SK-N-SH (cell line): ENCODE measurements around the gene CD34. TPM values are rescaled to one million over a fixed set of nuclear protein-coding genes. Genes with fewer than 3 reads are reported as not detected.

Experiments used
- CTCF ChIA-PET: fragments of 300-600, 350-600 bp; formaldehyde crosslinking; extraction: SDS; loops from one replicate; lab custom pipeline; 2021; lab: Yijun Ruan, JAX
- POLR2A ChIA-PET: fragments of 350-600 bp; sonication (Branson Sonifier 250); formaldehyde crosslinking; extraction: SDS; loops from one replicate; lab custom pipeline; 2020; ENCODE audit warnings: antibody characterized with exemption, inconsistent platforms; lab: Yijun Ruan, JAX
- DNase-seq: peaks from one replicate; pipeline ENCODE4 v3.0.0; 2012
- H2AFZ ChIP-seq: fragments of 200-600 bp; sonication (generic); 2 replicates; pipeline ENCODE4 v1.8.1; 2016; ENCODE audit warnings: antibody characterized with exemption, mild to moderate bottlenecking, low read depth
- H3F3A ChIP-seq: fragments of 200-600 bp; sonication (generic); replicated peaks from 2 replicates; pipeline ENCODE3; 2016; ENCODE audit warnings: antibody characterized with exemption, mild to moderate bottlenecking; ENCODE audit not compliant: insufficient read depth
- H3K27ac ChIP-seq, 2 experiments: fragments of 200-500 bp in 1 of 2; fragments of 200-600 bp in 1 of 2; sonication (Bioruptor generic) in 1 of 2; sonication (generic), shearing (Covaris generic) in 1 of 2; 2 replicates each; pipeline versions ENCODE4 v1.5.1 to v1.6.1; 2014 to 2016; ENCODE audit warnings: low read depth in 2 of 2, inconsistent platforms in 1 of 2, low read length in 1 of 2, mild to moderate bottlenecking in 1 of 2, mixed read lengths in 1 of 2
- H3K27me3 ChIP-seq: fragments of 200-600 bp; sonication (generic), shearing (Covaris generic); 2 replicates; pipeline ENCODE4 v1.6.1; 2016; ENCODE audit warnings: mixed run types; ENCODE audit not compliant: insufficient read depth
- H3K36me3 ChIP-seq, 2 experiments: fragments of 200-500 bp in 1 of 2; fragments of 200-600 bp in 1 of 2; sonication (Bioruptor generic) in 1 of 2; sonication (generic) in 1 of 2; replicated peaks in 1 of 2; 2 replicates each; pipeline versions ENCODE3 to v1.5.1; 2014 to 2016; ENCODE audit warnings: low read length in 1 of 2, mild to moderate bottlenecking in 1 of 2; ENCODE audit not compliant: insufficient read depth in 2 of 2, control insufficient read depth in 1 of 2
- H3K4me1 ChIP-seq, 2 experiments: fragments of 200-500 bp in 1 of 2; fragments of 200-600 bp in 1 of 2; sonication (Bioruptor generic) in 1 of 2; sonication (generic), shearing (Covaris generic) in 1 of 2; 2 replicates each; pipeline versions ENCODE4 v1.5.1 to v1.6.1; 2014 to 2016; ENCODE audit warnings: low read depth in 1 of 2, low read length in 1 of 2, mixed run types in 1 of 2; ENCODE audit not compliant: insufficient read depth in 2 of 2, control insufficient read depth in 1 of 2
- H3K4me2 ChIP-seq: fragments of 200-600 bp; sonication (generic), shearing (Covaris generic); 2 replicates; pipeline ENCODE4 v1.6.1; 2017; ENCODE audit warnings: mixed run types
- H3K4me3 ChIP-seq, 2 experiments: fragments of 200-500 bp in 1 of 2; fragments of 200-600 bp in 1 of 2; sonication (Bioruptor generic) in 1 of 2; sonication (generic), shearing (Covaris generic) in 1 of 2; 2 replicates each; pipeline versions ENCODE4 v1.5.1 to v1.8.1; 2014 to 2016; ENCODE audit warnings: low read depth in 2 of 2, inconsistent platforms in 1 of 2, low read length in 1 of 2, mild to moderate bottlenecking in 1 of 2, mixed read lengths in 1 of 2, moderate library complexity in 1 of 2
- H3K79me2 ChIP-seq: fragments of 200-600 bp; sonication (generic); 2 replicates; pipeline ENCODE4 v1.8.1; 2017; ENCODE audit warnings: mild to moderate bottlenecking; ENCODE audit not compliant: insufficient read depth
- H3K9ac ChIP-seq: fragments of 200-600 bp; sonication (generic); 2 replicates; pipeline ENCODE4 v1.6.1; 2017; ENCODE audit warnings: mixed run types
- H3K9me2 ChIP-seq: fragments of 200-600 bp; sonication (generic); 2 replicates; pipeline ENCODE4 v1.6.1; 2017; ENCODE audit warnings: mixed run types
- H3K9me3 ChIP-seq: fragments of 200-600 bp; sonication (generic); 2 replicates; pipeline ENCODE4 v1.6.1; 2017; ENCODE audit warnings: mixed run types, mild to moderate bottlenecking, moderate library complexity
- H4K20me1 ChIP-seq: fragments of 200-600 bp; sonication (generic); 2 replicates; pipeline ENCODE4 v1.6.1; 2017; ENCODE audit warnings: mild to moderate bottlenecking, mixed run types; ENCODE audit not compliant: insufficient read depth
- ELF1 ChIP-seq: IDR thresholded peaks from 2 replicates; pipeline ENCODE4 v1.4.0; 2012
- EZH2phosphoT487 ChIP-seq: fragments of 200-600 bp; sonication (generic); IDR thresholded peaks from 2 replicates; pipeline ENCODE4 v1.6.1; 2017; ENCODE audit warnings: low read depth, mixed run types, mild to moderate bottlenecking, antibody characterized with exemption, moderate library complexity, borderline replicate concordance
- FOSL2 ChIP-seq: IDR thresholded peaks from 2 replicates; pipeline ENCODE4 v1.4.0; 2012; ENCODE audit warnings: low read depth, mild to moderate bottlenecking, moderate library complexity, borderline replicate concordance
- FOXJ3 ChIP-seq: sonication (generic); formaldehyde crosslinking; IDR thresholded peaks from 2 replicates; pipeline ENCODE4 v1.5.1; 2020; ENCODE audit warnings: mild to moderate bottlenecking, missing genetic modification reagents
- GABPA ChIP-seq: IDR thresholded peaks from 2 replicates; pipeline ENCODE4 v1.4.0; 2012; ENCODE audit warnings: low read depth, mild to moderate bottlenecking
- GATA2 ChIP-seq: sonication (generic); formaldehyde crosslinking; IDR thresholded peaks from 2 replicates; pipeline ENCODE4 v1.5.0; 2020; ENCODE audit warnings: mild to moderate bottlenecking, missing genetic modification reagents
- JUND ChIP-seq: IDR thresholded peaks from 2 replicates; pipeline ENCODE4 v1.4.0; 2012
- MAX ChIP-seq: IDR thresholded peaks from 2 replicates; pipeline ENCODE4 v1.4.0; 2012; ENCODE audit warnings: low read depth
- MEF2A ChIP-seq: IDR thresholded peaks from 2 replicates; pipeline ENCODE4 v1.4.0; 2012; ENCODE audit warnings: low read depth, borderline replicate concordance
- MXI1 ChIP-seq: IDR thresholded peaks from 2 replicates; pipeline ENCODE4 v1.6.1; 2012; ENCODE audit warnings: mild to moderate bottlenecking, low read depth, low read length, improper control_type of control experiment
- RFX5 ChIP-seq: IDR thresholded peaks from 2 replicates; pipeline ENCODE4 v1.6.1; 2012; ENCODE audit warnings: mild to moderate bottlenecking, improper control_type of control experiment, low read length
- TAF1 ChIP-seq: IDR thresholded peaks from 2 replicates; pipeline ENCODE4 v1.6.1; 2012; ENCODE audit warnings: low read depth, mild to moderate bottlenecking, low read length, moderate library complexity, borderline replicate concordance
- TEAD4 ChIP-seq: IDR thresholded peaks from 2 replicates; pipeline ENCODE4 v1.4.0; 2012; ENCODE audit warnings: mild to moderate bottlenecking, borderline replicate concordance; ENCODE audit not compliant: insufficient read depth
- USF1 ChIP-seq: IDR thresholded peaks from 2 replicates; pipeline ENCODE4 v1.4.0; 2012; ENCODE audit warnings: low read depth, borderline replicate concordance
- WGBS: methylation state at CpG from one replicate; pipeline ENCODE4 v1.1.6; 2017; ENCODE audit warnings: low lambda C conversion rate; 5-methylcytosine and 5-hydroxymethylcytosine counted together
- polyA plus RNA-seq, 3 experiments: library from polyadenylated mRNA; depleted of rRNA; stranded (reverse); fragments of >200 nt; gene quantifications; 2 replicates each; pipeline ENCODE4 v1.2.3, GENCODE V29; 2012
- TF ChIP-seq, protein P1 (sequence below): fragments of 200-600 bp; sonication (generic); IDR thresholded peaks from 2 replicates; pipeline ENCODE4 v1.6.1; 2017; ENCODE audit warnings: antibody characterized with exemption, mild to moderate bottlenecking, moderate library complexity
- TF ChIP-seq, protein P2 (sequence below): fragments of 150-350 bp; IDR thresholded peaks from 2 replicates; pipeline ENCODE4 v1.6.1; 2017; ENCODE audit warnings: antibody characterized with exemption, low read length, low read depth, borderline replicate concordance

The CD34 gene
- polyA plus RNA-seq, 1 of the 3 experiments (the other 2 are of a cell fraction), result 0.59 TPM

DNA sequence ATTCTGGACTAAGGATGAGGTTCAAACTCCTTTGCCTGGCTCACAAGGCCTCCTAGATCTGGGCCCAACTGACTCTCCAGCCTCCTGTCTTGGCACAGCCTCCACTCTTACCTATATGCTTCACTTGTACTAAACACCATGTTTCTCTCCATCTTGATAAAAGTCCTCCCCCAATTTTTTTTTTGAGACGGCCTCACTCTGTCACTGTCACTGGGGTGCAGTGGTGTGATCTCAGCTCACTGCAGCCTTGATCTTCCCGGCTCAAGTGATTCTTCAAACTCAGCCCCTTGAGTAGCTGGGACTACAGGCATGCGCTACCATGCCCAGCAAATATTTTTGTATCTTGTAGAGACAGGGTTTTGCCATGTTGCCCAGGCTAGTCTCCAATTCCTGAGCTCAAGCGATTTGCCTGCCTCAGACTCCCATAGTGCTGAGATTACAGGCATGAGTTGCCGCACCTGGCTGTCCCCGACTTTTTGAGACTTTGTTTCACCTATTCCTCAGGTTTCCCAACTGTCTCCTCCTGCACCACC, 39.7 kb downstream of the CD34 start (continued):
- TF ChIP-seq, protein P1, sequence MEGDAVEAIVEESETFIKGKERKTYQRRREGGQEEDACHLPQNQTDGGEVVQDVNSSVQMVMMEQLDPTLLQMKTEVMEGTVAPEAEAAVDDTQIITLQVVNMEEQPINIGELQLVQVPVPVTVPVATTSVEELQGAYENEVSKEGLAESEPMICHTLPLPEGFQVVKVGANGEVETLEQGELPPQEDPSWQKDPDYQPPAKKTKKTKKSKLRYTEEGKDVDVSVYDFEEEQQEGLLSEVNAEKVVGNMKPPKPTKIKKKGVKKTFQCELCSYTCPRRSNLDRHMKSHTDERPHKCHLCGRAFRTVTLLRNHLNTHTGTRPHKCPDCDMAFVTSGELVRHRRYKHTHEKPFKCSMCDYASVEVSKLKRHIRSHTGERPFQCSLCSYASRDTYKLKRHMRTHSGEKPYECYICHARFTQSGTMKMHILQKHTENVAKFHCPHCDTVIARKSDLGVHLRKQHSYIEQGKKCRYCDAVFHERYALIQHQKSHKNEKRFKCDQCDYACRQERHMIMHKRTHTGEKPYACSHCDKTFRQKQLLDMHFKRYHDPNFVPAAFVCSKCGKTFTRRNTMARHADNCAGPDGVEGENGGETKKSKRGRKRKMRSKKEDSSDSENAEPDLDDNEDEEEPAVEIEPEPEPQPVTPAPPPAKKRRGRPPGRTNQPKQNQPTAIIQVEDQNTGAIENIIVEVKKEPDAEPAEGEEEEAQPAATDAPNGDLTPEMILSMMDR, result no peak
- TF ChIP-seq MEF2A, result no peak
- no peak for TF ChIP-seq JUND

- no peak for DNase-seq
- no peak overlapping the region for H3K4me3 ChIP-seq
- H3K4me1 ChIP-seq, result peaks cover 0 to 32% of the 10 kb centered on the region in 2 experiments; a peak in 1 of 4 replicates
- H3F3A ChIP-seq, result no peaks in the 10 kb centered on the region
- no peak overlapping the region for H3K27ac ChIP-seq
- H3K4me2 ChIP-seq, result no peak overlapping the region
- H2AFZ ChIP-seq, result no peak overlapping the region
- CTCF ChIA-PET, result interaction anchor here (0.7 to 10.8 kb wide), 12 partner anchors 10 to 93 kb away, joined by 3 to 181 read pairs (median 10); no protein-coding TSS in a partner anchor
- POLR2A ChIA-PET, result interaction anchor here (1.6 kb wide), 1 partner anchor 93 kb away, joined by 3 read pairs; no protein-coding TSS in a partner anchor
- WGBS, result 90% methylated on average over 4 of the region's 4 CpGs
- H3K79me2 ChIP-seq, result peaks cover 7% of the 10 kb centered on the region; the same call in 1 of the 2 replicates
- TF ChIP-seq MAX (no peak), FOSL2 (no peak), GATA2 (CRISPR knock-in tag) (no peak), ELF1 (no peak), FOXJ3 (CRISPR knock-in tag) (no peak), TEAD4 (no peak), RFX5 (no peak), GABPA (no peak), TAF1 (no peak), EZH2phosphoT487 (no peak), USF1 (no peak), MXI1 (no peak)
- TF ChIP-seq, protein P2, sequence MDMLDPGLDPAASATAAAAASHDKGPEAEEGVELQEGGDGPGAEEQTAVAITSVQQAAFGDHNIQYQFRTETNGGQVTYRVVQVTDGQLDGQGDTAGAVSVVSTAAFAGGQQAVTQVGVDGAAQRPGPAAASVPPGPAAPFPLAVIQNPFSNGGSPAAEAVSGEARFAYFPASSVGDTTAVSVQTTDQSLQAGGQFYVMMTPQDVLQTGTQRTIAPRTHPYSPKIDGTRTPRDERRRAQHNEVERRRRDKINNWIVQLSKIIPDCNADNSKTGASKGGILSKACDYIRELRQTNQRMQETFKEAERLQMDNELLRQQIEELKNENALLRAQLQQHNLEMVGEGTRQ, result no peak
- H3K27me3 ChIP-seq, result no peaks in the 10 kb centered on the region
- H4K20me1 ChIP-seq, result no peaks in the 10 kb centered on the region
- no peaks in the 10 kb centered on the region for H3K9me3 ChIP-seq
- H3K36me3 ChIP-seq, result peaks cover 0 to 10% of the 10 kb centered on the region in 2 experiments
- no peak overlapping the region for H3K9ac ChIP-seq
- H3K9me2 ChIP-seq, result no peaks in the 10 kb centered on the region
Observed at GRCh38 chr1:207870306-207871031, 40.5 kb downstream of the CD34 start.
